Measurements from ENCODE around the gene SYT13. TPM values are rescaled to one million over a fixed set of nuclear protein-coding genes. Genes with fewer than 3 reads are reported as not detected.
A peak's percentile ranks its signal among the peaks of the same experiment; 100 is the strongest.

SYT13 gene
- total RNA-seq, 1 donor from 2014 or later, result 0.50 TPM

GRCh38 chr11:45217991-45218390 lies 68.2 kb downstream of the SYT13 start:
- no peak overlapping the region for H3K4me2 ChIP-seq (ENCODE audit: low read length)
- no peak overlapping the region for H3K4me3 ChIP-seq (ENCODE audit: insufficient read depth, low read depth, low read length)
- H3K9me3 ChIP-seq (ENCODE audit: insufficient read depth, low read depth, low read length), result no peaks in the 10 kb centered on the region
- H3K4me1 Mint-ChIP-seq (ENCODE audit: low read depth, unreplicated experiment), result no peaks in the 10 kb centered on the region
- DNase-seq (ENCODE audit: low read depth) (peak; percentile 26), FAIRE-seq (no peak)
- H3K27ac ChIP-seq (ENCODE audit: low read depth, low read length), result no peak overlapping the region
- no peak for TF ChIP-seq EZH2 (IDR thresholded peaks at IDR 0.05; ENCODE audit: insufficient read depth, low read length)
- no peak for TF ChIP-seq CTCF (IDR thresholded peaks at IDR 0.05; ENCODE audit: insufficient read depth, low read depth, low read length)
- no peaks in the 10 kb centered on the region for H3K79me2 ChIP-seq (ENCODE audit: insufficient read depth, low read length)
- no peak overlapping the region for H3K9ac ChIP-seq (ENCODE audit: low read length)
- no peaks in the 10 kb centered on the region for H3K36me3 ChIP-seq (ENCODE audit: insufficient read depth, low read length)
- no peaks in the 10 kb centered on the region for H3K27me3 ChIP-seq (ENCODE audit: insufficient read depth, low read length)
- H3K9me3 Mint-ChIP-seq (ENCODE audit: unreplicated experiment), result no peaks in the 10 kb centered on the region
- H3K27me3 Mint-ChIP-seq (ENCODE audit: low read depth, unreplicated experiment), result peaks cover 8% of the 10 kb centered on the region
- no peak overlapping the region for H2AFZ ChIP-seq (ENCODE audit: low read depth, low read length)
- peaks cover 10% of the 10 kb centered on the region for H3K36me3 Mint-ChIP-seq (ENCODE audit: low read depth, unreplicated experiment)
- H4K20me1 ChIP-seq (ENCODE audit: insufficient read depth, low read length), result no peaks in the 10 kb centered on the region
- no peak overlapping the region for H3K27ac Mint-ChIP-seq (ENCODE audit: unreplicated experiment)
- H3K4me1 ChIP-seq (ENCODE audit: insufficient read depth, low read length), result peaks cover 4% of the 10 kb centered on the region
- no peak overlapping the region for H3K4me3 Mint-ChIP-seq (ENCODE audit: unreplicated experiment)

- no peak overlapping the region for H3K27ac Mint-ChIP-seq (ENCODE audit: unreplicated experiment)
- no peak overlapping the region for H2AFZ ChIP-seq (ENCODE audit: low read depth, low read length)
- no peaks in the 10 kb centered on the region for H3K9me3 ChIP-seq (ENCODE audit: insufficient read depth, low read depth, low read length)
- FAIRE-seq (no peak), DNase-seq (ENCODE audit: low read depth) (peak; percentile 50)
- H3K27me3 ChIP-seq (ENCODE audit: insufficient read depth, low read length), result no peaks in the 10 kb centered on the region
- peaks cover 4% of the 10 kb centered on the region for H3K4me1 ChIP-seq (ENCODE audit: insufficient read depth, low read length)
- H3K4me1 Mint-ChIP-seq (ENCODE audit: low read depth, unreplicated experiment), result no peaks in the 10 kb centered on the region
- no peaks in the 10 kb centered on the region for H3K79me2 ChIP-seq (ENCODE audit: insufficient read depth, low read length)
- no peaks in the 10 kb centered on the region for H3K36me3 ChIP-seq (ENCODE audit: insufficient read depth, low read length)
- H3K36me3 Mint-ChIP-seq (ENCODE audit: low read depth, unreplicated experiment), result peaks cover 10% of the 10 kb centered on the region
- H3K4me3 Mint-ChIP-seq (ENCODE audit: unreplicated experiment), result no peak overlapping the region
- H3K27ac ChIP-seq (ENCODE audit: low read depth, low read length), result no peak overlapping the region
- peaks cover 8% of the 10 kb centered on the region for H3K27me3 Mint-ChIP-seq (ENCODE audit: low read depth, unreplicated experiment)
- no peak for TF ChIP-seq CTCF (IDR thresholded peaks at IDR 0.05; ENCODE audit: insufficient read depth, low read depth, low read length)
- TF ChIP-seq EZH2 (IDR thresholded peaks at IDR 0.05; ENCODE audit: insufficient read depth, low read length), result no peak
- no peak overlapping the region for H3K9ac ChIP-seq (ENCODE audit: low read length)
- H3K9me3 Mint-ChIP-seq (ENCODE audit: unreplicated experiment), result no peaks in the 10 kb centered on the region
- H4K20me1 ChIP-seq (ENCODE audit: insufficient read depth, low read length), result no peaks in the 10 kb centered on the region
- H3K4me2 ChIP-seq (ENCODE audit: low read length), result no peak overlapping the region
- H3K4me3 ChIP-seq (ENCODE audit: insufficient read depth, low read depth, low read length), result no peak overlapping the region
Observed at GRCh38 chr11:45216901-45217300, 69.2 kb downstream of the SYT13 start.

- Mint-ChIP-seq H3K36me3 (ENCODE audit: low read depth, unreplicated experiment) (peaks cover 6% of the 10 kb centered on the region), H3K27ac (ENCODE audit: unreplicated experiment) (no peak overlapping the region), H3K9me3 (ENCODE audit: unreplicated experiment) (no peaks in the 10 kb centered on the region), H3K4me1 (ENCODE audit: low read depth, unreplicated experiment) (no peaks in the 10 kb centered on the region), H3K4me3 (ENCODE audit: unreplicated experiment) (no peak overlapping the region), H3K27me3 (ENCODE audit: low read depth, unreplicated experiment) (peaks cover 6% of the 10 kb centered on the region)
- Histone ChIP-seq H3K4me1 (ENCODE audit: insufficient read depth, low read length) (peaks cover 4% of the 10 kb centered on the region), H3K4me2 (ENCODE audit: low read length) (no peak overlapping the region), H3K9me3 (ENCODE audit: insufficient read depth, low read depth, low read length) (no peaks in the 10 kb centered on the region), H3K36me3 (ENCODE audit: insufficient read depth, low read length) (no peaks in the 10 kb centered on the region), H3K4me3 (ENCODE audit: insufficient read depth, low read depth, low read length) (no peak overlapping the region), H4K20me1 (ENCODE audit: insufficient read depth, low read length) (no peaks in the 10 kb centered on the region), H3K27me3 (ENCODE audit: insufficient read depth, low read length) (no peaks in the 10 kb centered on the region), H3K79me2 (ENCODE audit: insufficient read depth, low read length) (no peaks in the 10 kb centered on the region), H3K9ac (ENCODE audit: low read length) (no peak overlapping the region), H2AFZ (ENCODE audit: low read depth, low read length) (no peak overlapping the region), H3K27ac (ENCODE audit: low read depth, low read length) (no peak overlapping the region)
- no peak for FAIRE-seq
- TF ChIP-seq EZH2 (IDR thresholded peaks at IDR 0.05; ENCODE audit: insufficient read depth, low read length) (no peak), CTCF (IDR thresholded peaks at IDR 0.05; ENCODE audit: insufficient read depth, low read depth, low read length) (no peak)
- no peak for DNase-seq (ENCODE audit: low read depth)
Observed at GRCh38 chr11:45216031-45216430, 70.1 kb downstream of the SYT13 start.

All from astrocyte (in vitro differentiated cells and primary cell).